NCI-H2029 (cell line): Measurements from ENCODE around the gene WBP2.
A peak's percentile ranks its signal among the peaks of the same experiment; 100 is the strongest.

Experiments used
- DNase-seq: peaks from one replicate; lab custom pipeline; 2025; lab: John Stamatoyannopoulos, UW

Gene WBP2

GRCh38 chr17:75855310-75856061, at the start of gene WBP2:
Gene WBP2, minus strand, starts transcription at chr17:75855335. Its CDS starts 38 bp downstream, at chr17:75855297.
- DNase-seq, result peak; percentile 98

- no peak for DNase-seq
These were observed 47.3 kb upstream of the WBP2 start for GRCh38 chr17:75902406-75902805.

DNA sequence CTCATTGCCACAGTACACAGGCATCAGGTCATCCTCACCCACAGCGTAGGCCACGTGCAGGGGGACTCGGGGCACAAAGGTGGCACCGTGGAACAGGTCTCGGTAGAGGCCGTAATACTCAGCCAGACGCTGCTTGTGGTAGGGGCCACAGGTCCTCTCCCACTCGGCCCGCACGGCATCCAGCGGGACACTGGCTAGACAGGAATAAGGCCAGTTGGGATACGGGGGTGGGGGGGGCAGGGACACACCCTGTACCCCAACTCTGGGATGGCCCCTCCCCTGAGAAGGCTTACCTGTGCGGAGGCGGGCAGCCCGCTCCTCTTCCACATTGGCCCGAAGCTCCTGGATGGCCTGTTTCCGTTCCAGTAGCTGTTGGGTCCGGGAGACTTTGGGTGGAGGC, 46.6 kb upstream of the WBP2 start:
- DNase-seq, result no peak

GRCh38 chr17:75900691-75901533, 45.8 kb upstream of the WBP2 start:
- no peak for DNase-seq

DNA sequence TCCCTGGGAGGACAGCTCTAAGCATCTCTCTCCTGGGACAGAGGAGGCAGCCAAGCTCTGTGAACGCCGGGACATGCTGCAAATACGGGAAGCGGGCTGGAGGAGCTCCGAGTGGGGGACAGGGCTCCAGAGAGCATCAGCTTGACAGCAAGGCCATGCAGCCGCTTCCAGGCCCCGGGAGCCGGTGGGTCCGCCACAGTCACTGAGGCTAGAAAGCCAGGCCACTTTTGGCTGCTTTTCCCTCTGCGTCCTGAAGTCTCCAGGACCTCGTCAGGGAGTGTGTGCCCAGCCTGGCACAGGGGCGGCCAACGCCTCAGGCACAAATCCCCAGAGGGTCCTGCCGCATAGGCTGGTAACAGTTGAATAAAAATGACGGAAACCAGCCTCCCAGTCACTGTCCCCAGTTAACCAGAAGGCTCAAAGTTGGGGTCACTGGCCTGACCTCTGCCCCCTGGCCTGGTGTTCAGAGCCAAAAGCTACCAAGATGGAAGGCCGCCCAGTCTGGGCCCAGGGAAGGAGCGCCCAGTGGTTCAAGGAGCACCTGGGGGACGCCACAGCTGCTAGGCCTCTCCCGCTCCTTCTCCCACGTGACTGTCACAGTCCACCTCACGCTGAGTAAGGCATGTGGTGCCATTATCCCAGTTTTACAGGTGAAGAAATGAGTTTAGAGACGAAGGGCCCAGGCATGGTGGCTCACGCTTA, 44.8 kb upstream of the WBP2 start:
- no peak for DNase-seq

- DNase-seq, result no peak
These were observed 44.2 kb upstream of the WBP2 start for GRCh38 chr17:75899353-75899752.

- DNase-seq, result no peak
These were observed 43.7 kb upstream of the WBP2 start for GRCh38 chr17:75898791-75899190.

DNA sequence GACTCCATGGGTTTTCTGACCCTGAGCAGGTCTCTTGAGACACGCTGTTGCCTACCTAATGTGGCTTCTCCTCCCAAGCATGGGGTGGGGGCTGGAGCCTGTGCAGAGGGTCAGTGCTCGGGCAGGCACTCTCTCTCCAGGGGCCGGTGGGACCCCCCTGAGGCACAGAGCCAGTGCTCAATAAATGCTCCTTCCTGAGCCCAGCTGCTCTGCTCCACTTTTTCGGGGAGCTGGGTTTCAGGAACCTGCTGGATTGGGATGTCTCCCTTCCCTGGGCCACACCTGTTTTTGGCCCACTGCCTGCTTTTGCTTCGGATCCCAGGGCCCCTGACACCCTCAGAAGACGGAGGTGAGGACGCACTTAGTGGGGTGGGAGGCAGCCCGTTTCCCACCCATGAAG, 42.9 kb upstream of the WBP2 start:
- DNase-seq, result no peak

- DNase-seq, result no peak
These were observed 42.3 kb upstream of the WBP2 start for GRCh38 chr17:75897160-75898019.

DNA sequence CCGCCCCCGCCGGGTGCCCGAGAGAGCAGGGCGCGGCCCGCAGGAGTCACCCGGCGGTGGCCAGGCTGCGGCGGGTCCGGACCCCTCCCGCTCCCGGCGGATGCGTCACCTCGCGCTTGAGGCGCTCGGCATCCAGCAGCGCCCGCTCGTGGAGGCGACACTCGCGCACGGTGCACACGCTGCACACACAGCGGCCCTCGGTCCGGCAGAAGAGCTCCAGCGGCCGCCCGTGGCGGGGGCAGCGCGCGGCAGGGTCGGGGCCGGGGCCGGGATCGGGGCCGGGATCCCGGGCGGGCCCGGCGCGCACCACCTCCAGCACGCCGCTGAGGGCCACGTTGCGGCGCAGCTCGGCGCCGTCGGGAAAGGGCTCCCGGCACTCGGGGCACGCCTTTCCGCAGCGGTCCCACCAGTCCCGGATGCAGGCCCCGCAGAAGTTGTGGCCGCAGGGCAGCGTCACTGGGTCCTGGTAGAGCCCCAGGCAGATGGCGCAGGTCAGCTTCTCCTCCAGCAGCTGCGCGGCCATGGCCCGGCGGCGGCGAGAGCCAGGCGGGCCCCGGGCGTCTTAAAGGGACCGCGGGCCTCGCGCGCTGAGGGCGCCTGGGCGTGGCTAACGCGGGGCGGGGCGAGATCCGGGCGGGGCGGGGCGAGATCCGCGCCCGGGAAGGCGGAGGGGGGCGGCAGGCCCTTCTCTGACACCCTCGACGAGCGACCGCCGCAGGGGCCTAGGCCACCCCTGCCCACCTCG, 41.5 kb upstream of the WBP2 start, which contains the start of gene TRIM65:
Gene TRIM65 (minus strand): TSS at position 537 of the 745 bp plus-strand sequence. CDS start 14 bp downstream, at position 523.
- peak; percentile 50 for DNase-seq

- no peak for DNase-seq
These were observed 40.4 kb upstream of the WBP2 start for GRCh38 chr17:75895370-75896155.

DNA sequence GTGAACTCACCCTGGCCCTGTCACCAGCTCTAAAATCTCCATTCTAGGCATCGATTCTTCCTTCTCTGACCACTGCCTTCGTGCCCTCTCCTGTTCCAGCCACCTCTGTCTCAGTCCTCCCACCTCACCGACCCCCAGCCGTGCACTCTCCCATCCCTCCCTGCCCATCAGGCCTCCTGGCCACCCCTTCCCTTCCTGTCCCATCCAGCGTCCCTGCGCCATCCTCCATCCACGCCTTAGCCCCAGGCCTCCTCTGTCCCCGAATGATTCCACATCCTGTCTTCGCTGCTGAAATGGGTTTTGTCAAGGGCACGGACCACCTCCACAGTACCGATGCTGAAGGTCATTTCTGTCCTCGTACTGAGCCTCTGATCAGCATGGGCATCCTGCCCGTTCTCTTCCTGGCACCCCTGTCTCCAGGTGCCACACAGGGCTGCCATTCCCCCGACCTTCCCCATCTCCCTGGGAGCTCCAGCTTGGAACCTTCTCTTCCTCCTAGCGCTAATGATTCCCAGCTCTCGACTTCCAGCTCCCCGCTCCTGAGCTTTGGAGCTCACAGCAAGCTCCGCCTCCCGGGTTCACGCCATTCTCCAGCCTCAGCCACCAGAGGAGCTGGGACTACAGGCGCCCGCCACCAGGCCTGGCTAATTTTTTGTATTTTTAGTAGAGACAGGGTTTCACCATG, 39.1 kb upstream of the WBP2 start:
- no peak for DNase-seq

- no peak for DNase-seq
These were observed 38.3 kb upstream of the WBP2 start for GRCh38 chr17:75893305-75894048.

DNA sequence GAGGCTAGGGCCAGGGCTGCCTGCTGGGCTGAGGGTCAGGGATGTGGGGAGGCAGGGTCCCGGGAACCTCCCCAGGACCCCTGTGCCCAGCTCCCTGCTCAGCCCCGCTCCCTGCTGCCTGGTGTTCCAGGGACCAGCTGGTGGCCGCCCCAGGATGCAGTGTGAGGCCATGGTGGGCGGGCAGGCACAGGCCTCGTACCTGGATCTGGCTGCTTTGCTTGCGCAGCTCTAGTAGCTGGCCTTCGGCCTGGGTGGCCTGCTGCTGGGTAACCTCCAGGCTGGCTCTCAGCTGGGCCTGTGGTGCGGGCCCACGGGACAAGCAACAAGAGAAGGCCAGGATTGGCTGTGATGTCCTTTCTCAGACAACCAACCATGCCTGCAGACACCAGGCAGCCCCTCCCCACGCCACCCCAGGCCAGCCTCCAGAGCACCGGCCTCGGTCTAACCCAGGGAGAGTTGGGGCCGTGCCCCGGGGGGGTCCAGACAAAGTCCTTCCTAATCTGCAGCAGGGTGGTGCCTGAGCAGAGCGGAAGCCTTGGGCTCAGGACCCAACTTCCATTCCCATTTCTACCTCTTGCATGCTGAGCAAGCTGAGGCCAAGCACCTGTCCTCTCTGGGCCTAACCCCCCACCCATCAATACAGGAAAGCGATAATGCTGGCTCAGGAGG, 37.6 kb upstream of the WBP2 start:
- no peak for DNase-seq

GRCh38 chr17:75891605-75892555, 36.7 kb upstream of the WBP2 start:
- DNase-seq, result no peak

DNA sequence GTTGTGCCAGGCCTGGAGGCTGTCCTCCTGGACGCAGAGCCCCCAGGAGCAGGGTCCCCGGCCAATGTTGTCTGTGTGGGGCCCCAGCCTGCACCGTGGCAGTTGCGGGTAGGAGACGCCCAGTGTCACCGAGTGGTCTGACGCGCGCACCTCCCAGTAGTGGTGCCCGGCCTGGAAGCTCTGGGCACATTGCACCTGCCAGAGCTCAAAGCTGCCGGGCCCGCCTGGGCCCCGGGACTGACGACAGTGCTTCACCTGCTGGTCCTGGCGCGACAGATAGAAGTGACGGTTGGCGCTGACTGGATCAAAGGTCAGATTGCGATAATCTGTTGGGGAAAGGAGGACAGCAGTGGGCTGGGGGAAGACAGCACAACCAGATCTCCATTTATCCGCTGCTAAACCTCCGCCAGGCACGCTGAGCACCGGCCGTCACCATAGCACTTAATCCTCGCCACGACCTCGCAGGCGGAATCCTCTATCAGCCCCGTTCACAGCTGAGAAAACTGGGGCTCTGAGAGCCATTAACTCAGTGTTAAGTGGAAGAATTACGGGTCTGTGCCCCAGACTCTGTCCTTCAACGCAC, 36.0 kb upstream of the WBP2 start:
- no peak for DNase-seq

DNA sequence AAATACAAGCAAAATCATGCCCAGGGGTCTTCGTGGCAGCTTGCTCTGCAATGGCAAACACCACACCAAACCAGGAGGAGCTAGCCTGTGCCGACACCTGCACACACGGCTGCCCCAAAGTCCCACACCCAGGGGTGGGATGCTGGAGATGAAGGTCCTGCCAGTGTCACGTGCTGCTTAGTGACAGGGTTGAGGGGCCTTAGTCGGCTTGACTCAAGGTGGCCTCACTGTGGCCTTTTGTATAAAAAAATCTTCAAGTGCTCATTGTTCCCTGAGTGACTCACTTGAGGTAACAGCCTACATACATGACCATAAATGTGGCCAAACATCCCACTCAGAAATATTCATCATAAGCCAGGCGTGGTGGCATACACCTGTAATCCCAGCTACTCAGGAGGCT, 34.3 kb upstream of the WBP2 start:
- no peak for DNase-seq
